Thyroid gland (tissue), 4 donors: Measurements from ENCODE around the gene NEDD4L.

Experiments used
- CTCF ChIP-seq, 6 experiments: fragments of 200-600 bp in 3 of 6; fragments of 450-650 bp in 3 of 6; sonication (generic) in 3 of 6; IDR thresholded peaks; one replicate each; pipeline ENCODE4 v1.5.1; 2016 to 2019; ENCODE audit warnings: antibody characterized with exemption in 6 of 6, mild to moderate bottlenecking in 2 of 6, inconsistent platforms in 1 of 6, moderate library complexity in 1 of 6
- POLR2A ChIP-seq, 2 donors: fragments of 450-650 bp; IDR thresholded peaks; one replicate each; pipeline ENCODE4 v1.6.1; 2017; ENCODE audit warnings: antibody characterized with exemption in 2 of 2, mild to moderate bottlenecking in 2 of 2, moderate library complexity in 1 of 2

GRCh38 chr18:58320907-58321561 lies 277.0 kb downstream of the NEDD4L start:
- TF ChIP-seq CTCF (IDR thresholded peaks at IDR 0.05) (no peak), POLR2A (IDR thresholded peaks at IDR 0.05) (no peak)
